ENCODE measurements around the gene ABHD1. TPM values are rescaled to one million over a fixed set of nuclear protein-coding genes. Genes with fewer than 3 reads are reported as not detected.

Gene ABHD1
- total RNA-seq, 4 donors from 2014 or later, result 0.75 to 1.5 TPM; not detected in 2

DNA sequence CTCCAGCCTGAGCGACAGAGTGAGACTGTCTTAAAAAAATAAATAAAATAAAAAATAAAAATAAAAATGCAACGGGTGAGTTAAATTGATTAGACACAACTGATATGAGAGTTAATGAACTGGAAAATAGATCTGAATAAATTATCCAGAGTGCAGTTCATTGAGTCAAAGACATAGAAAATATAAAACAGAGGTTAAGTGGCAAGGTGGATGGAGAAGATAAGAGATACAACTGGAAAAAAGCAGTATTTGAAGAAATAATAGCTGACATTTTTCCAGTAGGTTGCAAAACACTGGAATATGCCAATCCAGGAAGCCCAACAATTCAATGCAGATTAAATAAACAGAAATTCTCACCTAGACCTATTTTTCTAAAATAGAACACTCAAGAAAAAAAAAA is 15.4 kb upstream of the ABHD1 start:
- TF ChIP-seq, protein P1, sequence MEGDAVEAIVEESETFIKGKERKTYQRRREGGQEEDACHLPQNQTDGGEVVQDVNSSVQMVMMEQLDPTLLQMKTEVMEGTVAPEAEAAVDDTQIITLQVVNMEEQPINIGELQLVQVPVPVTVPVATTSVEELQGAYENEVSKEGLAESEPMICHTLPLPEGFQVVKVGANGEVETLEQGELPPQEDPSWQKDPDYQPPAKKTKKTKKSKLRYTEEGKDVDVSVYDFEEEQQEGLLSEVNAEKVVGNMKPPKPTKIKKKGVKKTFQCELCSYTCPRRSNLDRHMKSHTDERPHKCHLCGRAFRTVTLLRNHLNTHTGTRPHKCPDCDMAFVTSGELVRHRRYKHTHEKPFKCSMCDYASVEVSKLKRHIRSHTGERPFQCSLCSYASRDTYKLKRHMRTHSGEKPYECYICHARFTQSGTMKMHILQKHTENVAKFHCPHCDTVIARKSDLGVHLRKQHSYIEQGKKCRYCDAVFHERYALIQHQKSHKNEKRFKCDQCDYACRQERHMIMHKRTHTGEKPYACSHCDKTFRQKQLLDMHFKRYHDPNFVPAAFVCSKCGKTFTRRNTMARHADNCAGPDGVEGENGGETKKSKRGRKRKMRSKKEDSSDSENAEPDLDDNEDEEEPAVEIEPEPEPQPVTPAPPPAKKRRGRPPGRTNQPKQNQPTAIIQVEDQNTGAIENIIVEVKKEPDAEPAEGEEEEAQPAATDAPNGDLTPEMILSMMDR (IDR thresholded peaks at IDR 0.05; ENCODE audit: low read depth), result no peak

DNA sequence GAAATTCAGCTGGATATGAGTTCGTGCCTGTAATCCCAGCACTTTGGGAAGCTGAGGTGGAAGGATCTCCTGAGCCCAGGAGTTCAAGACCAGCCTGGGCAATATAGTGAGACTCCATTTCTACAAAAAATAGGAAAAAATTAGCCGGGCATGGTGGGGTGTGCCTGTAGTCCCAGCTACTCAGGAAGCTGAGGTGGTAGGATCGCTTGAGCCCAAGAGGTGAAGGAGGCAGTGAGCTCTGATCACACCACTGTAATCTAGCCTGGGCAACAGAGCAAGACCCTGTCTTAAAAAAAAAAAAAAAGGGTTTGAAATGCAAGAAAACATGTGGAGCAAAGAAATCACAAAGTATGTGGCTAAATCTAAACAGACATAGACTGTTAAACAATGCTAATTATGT is 14.5 kb upstream of the ABHD1 start:
- TF ChIP-seq, protein P1 (IDR thresholded peaks at IDR 0.05; ENCODE audit: low read depth), result no peak

DNA sequence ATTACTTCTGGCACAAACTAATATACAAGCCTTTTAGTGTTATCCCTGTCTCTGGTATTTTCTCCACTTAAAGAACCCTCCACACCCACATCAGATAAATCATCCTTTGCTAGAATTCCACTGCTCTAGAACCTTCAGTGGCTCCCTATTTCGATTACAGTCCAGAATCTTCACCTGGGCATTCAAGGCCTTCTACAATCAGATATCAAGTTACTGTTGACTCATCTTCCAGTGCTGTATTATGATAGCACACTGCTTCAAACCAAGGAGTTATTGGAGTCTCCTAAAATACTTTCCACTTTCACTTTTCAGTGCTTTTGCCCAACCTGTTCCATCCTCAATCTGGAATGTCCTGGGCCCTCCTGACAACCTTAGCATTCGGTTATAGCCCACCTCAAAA is 8.1 kb upstream of the ABHD1 start:
- TF ChIP-seq, protein P1 (IDR thresholded peaks at IDR 0.05; ENCODE audit: low read depth), result no peak

DNA sequence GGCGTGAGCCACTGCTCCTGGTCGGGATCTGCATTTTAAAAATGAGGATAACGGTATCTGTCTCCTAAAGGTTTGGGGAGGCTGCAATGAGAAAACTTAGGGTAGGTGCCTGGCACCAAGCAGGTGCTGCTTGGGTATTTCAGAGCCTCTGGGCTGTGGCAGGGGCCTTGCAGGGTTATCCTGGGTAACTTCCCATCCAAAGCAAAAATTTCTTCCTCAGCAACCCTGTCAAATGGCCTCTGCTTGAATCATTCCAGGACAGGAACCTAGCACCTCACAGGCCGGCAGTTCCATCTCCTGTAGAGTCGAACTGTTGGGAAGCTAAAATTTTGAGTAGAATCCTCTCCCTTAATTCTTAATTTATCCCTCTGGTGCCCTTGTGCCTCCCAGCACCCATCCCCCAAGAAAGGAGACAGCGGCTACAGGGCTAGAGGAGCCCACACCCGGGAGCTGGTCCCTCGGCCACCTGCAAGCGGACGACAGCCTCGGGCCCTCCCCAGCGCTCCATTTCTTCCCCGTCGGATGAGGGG is 5.6 kb upstream of the ABHD1 start:
- TF ChIP-seq, protein P1 (IDR thresholded peaks at IDR 0.05; ENCODE audit: low read depth), result no peak

DNA sequence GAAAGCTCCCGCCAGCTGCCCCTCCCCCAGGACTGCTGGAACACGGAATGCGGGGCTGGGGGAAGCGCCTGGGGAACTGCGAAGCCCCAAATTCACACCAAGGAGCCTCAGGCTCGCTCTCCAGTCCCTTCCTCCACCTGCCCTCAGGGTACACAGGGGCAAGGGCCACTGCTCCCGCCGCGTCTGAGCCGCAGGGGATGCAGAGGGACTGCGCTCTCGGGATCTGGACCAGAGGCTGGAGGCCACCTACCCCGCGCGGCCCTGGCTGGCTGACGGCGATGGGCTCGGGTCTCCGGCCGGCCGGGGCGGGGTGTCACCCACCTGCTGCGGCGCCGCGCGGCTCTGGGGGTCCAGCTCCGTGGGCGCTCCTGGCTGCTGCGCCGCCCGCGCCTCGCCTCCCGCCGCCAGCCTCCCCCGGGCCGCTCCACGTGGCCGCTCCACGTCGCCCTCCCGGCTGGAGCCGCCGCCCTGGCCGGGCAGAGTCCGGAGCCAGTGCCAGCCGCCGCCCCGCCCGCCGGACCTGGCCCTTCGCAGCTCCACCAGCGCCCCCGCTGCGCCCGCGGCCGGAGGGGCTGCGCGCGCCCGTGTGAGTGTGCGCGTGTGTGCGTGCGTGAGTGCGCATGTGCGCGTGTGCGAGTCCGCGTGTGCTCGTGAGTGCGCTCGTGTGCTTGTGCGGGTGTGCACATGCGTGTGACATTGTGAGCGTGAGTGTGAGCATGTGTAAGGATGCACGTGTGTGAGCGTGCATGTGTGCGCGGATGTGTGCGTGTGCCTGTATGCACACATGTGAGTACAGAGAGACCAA is 4.9 kb upstream of the ABHD1 start, which contains the start of gene CGREF1:
CGREF1 (minus strand) TSS at position 604 of the 805 bp plus-strand sequence. CDS start 14,762 bp downstream, outside the sequence.
- TF ChIP-seq, protein P1 (IDR thresholded peaks at IDR 0.05; ENCODE audit: low read depth), result no peak

DNA sequence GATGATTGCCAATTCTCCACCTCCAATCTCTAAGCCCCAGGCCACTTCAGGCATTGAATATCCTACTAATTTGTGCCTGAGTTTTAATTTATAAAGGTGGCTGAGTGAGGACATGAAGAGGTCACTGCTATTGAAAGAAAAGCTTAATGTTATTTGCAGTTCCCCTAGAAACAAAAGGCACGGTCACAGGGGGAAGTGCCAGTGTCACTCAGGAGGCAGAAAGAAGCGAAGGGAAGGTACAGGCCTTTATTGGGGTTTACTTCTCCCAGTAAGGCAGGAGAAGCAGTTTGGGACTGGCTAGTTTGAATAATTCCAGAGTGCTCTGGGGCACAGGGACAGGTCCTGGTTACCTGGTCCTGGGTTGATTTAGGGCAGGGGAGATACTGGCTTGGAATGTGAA is 1.7 kb upstream of the ABHD1 start:
- TF ChIP-seq, protein P1 (IDR thresholded peaks at IDR 0.05; ENCODE audit: low read depth), result no peak

DNA sequence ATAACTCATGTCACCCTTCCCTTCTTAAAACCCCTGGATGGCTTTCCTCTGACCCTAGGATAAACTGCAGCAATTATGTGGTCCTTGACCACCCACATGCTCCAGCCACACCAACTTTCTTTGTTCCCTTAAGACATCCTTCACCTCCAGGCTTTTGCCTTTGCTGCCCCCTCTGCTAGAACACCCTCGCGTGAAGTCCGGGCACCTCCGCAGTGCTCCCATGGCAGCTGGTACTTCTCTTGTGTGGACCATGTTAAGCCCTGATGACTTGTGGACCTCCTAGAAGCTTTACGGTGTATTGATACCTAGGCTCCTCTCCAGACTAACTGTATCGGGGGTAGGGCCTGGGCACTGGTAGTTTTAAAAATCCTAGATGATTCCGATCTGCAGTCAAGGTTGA is 824 bp upstream of the ABHD1 start:
- TF ChIP-seq, protein P1 (IDR thresholded peaks at IDR 0.05; ENCODE audit: low read depth), result no peak
